Activated CD8-positive, alpha-beta memory T cell treated with anti-CD3 and anti-CD28 coated beads, Interleukin-2, amount 10 ng/mL, durations not matched to agents 7 days and 5 days (primary cell): ENCODE measurements around the gene FAM149A. TPM values are rescaled to one million over a fixed set of nuclear protein-coding genes. Genes with fewer than 3 reads are reported as not detected.

Experiments
- ATAC-seq: fragments of 150-1000 bp; cut with Tn5 transposase; one replicate; pipeline ENCODE4 v1.10.0; 2021; ENCODE audit warnings: moderate library complexity
- CTCF ChIA-PET: fragments of 350-600 bp; sonication (Branson Sonifier 250); formaldehyde crosslinking; loops from one replicate; lab custom pipeline; 2021; ENCODE audit warnings: antibody characterized with exemption; lab: Charles Lee
- DNase-seq: peaks from one replicate; pipeline ENCODE4 v3.0.0-alpha.2; 2020
- H3K27ac Mint-ChIP-seq: one replicate; pipeline ENCODE4 v1.8.0; 2021; ENCODE audit warnings: mild to moderate bottlenecking, mixed read lengths
- H3K27me3 Mint-ChIP-seq: one replicate; pipeline ENCODE4 v1.8.0; 2021; ENCODE audit warnings: mixed read lengths
- H3K36me3 Mint-ChIP-seq: one replicate; pipeline ENCODE4 v1.8.0; 2021; ENCODE audit warnings: mild to moderate bottlenecking, mixed read lengths
- H3K4me1 Mint-ChIP-seq: one replicate; pipeline ENCODE4 v1.8.0; 2021; ENCODE audit warnings: mixed read lengths
- H3K4me3 Mint-ChIP-seq: one replicate; pipeline ENCODE4 v1.8.0; 2021; ENCODE audit warnings: mild to moderate bottlenecking, moderate library complexity, mixed read lengths
- H3K9me3 Mint-ChIP-seq: one replicate; pipeline ENCODE4 v1.8.0; 2022; ENCODE audit warnings: low read depth, mixed read lengths
- total RNA-seq, 2 experiments: library from RNA; stranded (reverse); gene quantifications; one replicate each; pipeline ENCODE4 v1.2.3, GENCODE V29; 2021

The FAM149A gene
- total RNA-seq: 1 to 10 TPM; 1.2 TPM

GRCh38 chr4:186104114-186104889 is at the start of gene FAM149A:
TSS of gene FAM149A (plus strand) at chr4:186104704.
- H3K4me3 Mint-ChIP-seq: peak within 1 kb of the TSS; percentile 54
- H3K4me1 Mint-ChIP-seq: peaks cover 5% of the 10 kb centered on the region
- CTCF ChIA-PET: no interaction called here
- H3K9me3 Mint-ChIP-seq: no peaks in the 10 kb centered on the region
- no peak within 1 kb of the TSS for H3K27ac Mint-ChIP-seq
- H3K27me3 Mint-ChIP-seq: peaks cover 48% of the 10 kb centered on the region
- peak; percentile 83 for ATAC-seq
- no peaks in the 10 kb centered on the region for H3K36me3 Mint-ChIP-seq
- DNase-seq: peak; percentile 51

DNA sequence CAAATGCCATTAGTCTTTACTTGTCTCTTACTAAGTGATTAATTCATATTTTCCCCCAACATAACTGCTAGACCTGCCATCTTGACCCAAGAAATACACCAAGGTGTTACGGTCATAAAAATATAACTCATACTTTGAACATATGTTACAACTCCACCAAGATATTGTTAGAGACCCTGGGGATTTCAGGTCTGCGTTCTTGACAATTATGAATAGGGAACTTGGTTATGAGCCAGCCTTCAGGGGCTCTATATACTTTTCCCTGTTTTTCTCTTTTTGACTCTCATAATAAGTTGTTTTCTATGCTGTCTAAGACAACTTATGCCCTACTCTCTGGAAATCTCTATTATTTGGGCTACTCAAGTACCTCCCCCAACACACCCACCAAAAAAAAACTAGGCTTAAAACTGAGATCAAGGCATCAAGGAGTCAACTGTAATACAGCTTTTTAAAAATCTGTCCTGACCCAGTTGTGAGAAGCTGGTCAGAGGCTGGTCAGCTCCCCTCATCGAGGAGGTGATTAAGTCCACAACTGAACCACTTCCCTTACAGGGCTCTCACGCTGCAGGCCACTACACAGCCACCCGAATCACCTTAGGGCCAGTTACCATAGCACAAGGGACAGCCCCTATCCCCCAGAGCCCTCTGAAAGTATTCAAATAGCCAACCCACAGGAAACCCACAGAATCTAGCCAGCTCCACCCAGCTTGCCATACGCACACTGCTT is 46.1 kb upstream of the FAM149A start:
- no peak overlapping the region for H3K27ac Mint-ChIP-seq

DNA sequence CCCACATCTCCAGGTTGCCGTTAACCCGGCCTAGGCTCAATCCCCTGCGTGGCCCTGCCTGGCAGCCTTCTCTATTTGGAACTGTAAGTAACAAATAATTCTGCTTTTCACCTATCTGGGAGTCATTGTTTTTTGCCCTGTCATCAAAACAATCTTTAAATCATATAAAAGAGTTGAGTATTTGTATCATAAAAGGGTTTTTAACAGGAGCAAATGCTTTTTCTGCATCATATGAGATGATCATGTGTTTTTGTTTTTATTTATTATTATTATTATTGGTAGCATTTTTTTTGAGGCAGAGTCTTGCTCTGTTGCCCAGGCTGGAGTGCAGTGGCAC is 45.6 kb upstream of the FAM149A start:
- DNase-seq (no peak), ATAC-seq (no peak)
- H3K27ac Mint-ChIP-seq: no peak overlapping the region
- H3K36me3 Mint-ChIP-seq: peaks cover 3% of the 10 kb centered on the region
- H3K4me1 Mint-ChIP-seq: peaks cover 6% of the 10 kb centered on the region
- no peak overlapping the region for H3K4me3 Mint-ChIP-seq
- peaks cover 13% of the 10 kb centered on the region for H3K27me3 Mint-ChIP-seq
- peaks cover 3% of the 10 kb centered on the region for H3K9me3 Mint-ChIP-seq
- CTCF ChIA-PET: no interaction called here

More for the DNA sequence above, 46.1 kb upstream of the FAM149A start:
- Mint-ChIP-seq H3K9me3 (peaks cover 3% of the 10 kb centered on the region), H3K36me3 (peaks cover 3% of the 10 kb centered on the region), H3K4me1 (peaks cover 6% of the 10 kb centered on the region), H3K27me3 (peaks cover 10% of the 10 kb centered on the region), H3K4me3 (no peak overlapping the region)
- CTCF ChIA-PET: interaction anchor here (0.7 kb wide), 1 partner anchor 20 kb away, joined by 3 read pairs; no protein-coding TSS in a partner anchor
- DNase-seq (peak; percentile 55), ATAC-seq (peak; percentile 74)

DNA sequence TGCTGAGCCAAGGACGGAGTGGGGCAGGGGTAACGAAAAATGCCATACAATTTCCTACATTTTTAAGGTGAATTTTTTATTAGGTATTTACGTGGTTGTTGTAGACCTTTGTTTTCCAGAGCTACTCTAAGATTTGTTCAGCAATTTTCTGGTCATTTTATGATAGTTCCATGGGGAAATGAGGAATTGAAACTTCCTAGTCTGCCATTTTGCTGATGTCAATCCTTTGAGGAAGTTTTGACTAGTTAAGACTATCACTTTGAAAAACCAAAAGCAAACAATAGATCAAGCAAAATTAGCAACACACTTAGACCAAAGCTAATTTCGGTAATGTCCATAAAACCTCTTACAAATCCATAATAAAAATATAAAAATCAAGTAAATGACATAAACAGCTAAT is 42.6 kb upstream of the FAM149A start:
- H3K4me1 Mint-ChIP-seq: peaks cover 6% of the 10 kb centered on the region
- ATAC-seq: no peak
- DNase-seq: no peak
- H3K4me3 Mint-ChIP-seq: no peak overlapping the region
- no peak overlapping the region for H3K27ac Mint-ChIP-seq
- peaks cover 20% of the 10 kb centered on the region for H3K27me3 Mint-ChIP-seq
- H3K36me3 Mint-ChIP-seq: peaks cover 3% of the 10 kb centered on the region
- CTCF ChIA-PET: interaction anchor here (1.2 kb wide), 1 partner anchor 24 kb away, joined by 5 read pairs; no protein-coding TSS in a partner anchor
- H3K9me3 Mint-ChIP-seq: peaks cover 3% of the 10 kb centered on the region

GRCh38 chr4:186067757-186068385 is 36.6 kb upstream of the FAM149A start:
- peaks cover 1% of the 10 kb centered on the region for H3K36me3 Mint-ChIP-seq
- H3K27me3 Mint-ChIP-seq: peaks cover 10% of the 10 kb centered on the region
- ATAC-seq (peak; percentile 87), DNase-seq (peak; percentile 71)
- no peak overlapping the region for H3K4me3 Mint-ChIP-seq
- H3K4me1 Mint-ChIP-seq: peaks cover 21% of the 10 kb centered on the region
- no peaks in the 10 kb centered on the region for H3K9me3 Mint-ChIP-seq
- H3K27ac Mint-ChIP-seq: no peak overlapping the region
- CTCF ChIA-PET: interaction anchor here (0.7 to 5.2 kb wide), 9 partner anchors 9 to 520 kb away, joined by 3 to 62 read pairs (median 5); no protein-coding TSS in a partner anchor

GRCh38 chr4:186068581-186069348 is 35.7 kb upstream of the FAM149A start, which contains the start of gene TLR3:
TSS of gene TLR3 (plus strand) at chr4:186069156. CDS start at chr4:186076620, 7,464 bp downstream.
- H3K27ac Mint-ChIP-seq: peak within 1 kb of the TSS; percentile 61
- CTCF ChIA-PET: interaction anchor here (0.8 to 5.2 kb wide), 6 partner anchors 30 to 519 kb away, joined by 4 to 62 read pairs (median 6); no protein-coding TSS in a partner anchor
- H3K36me3 Mint-ChIP-seq: peaks cover 1% of the 10 kb centered on the region
- H3K27me3 Mint-ChIP-seq: peaks cover 9% of the 10 kb centered on the region
- H3K9me3 Mint-ChIP-seq: no peaks in the 10 kb centered on the region
- peak within 1 kb of the TSS; percentile 71 for H3K4me3 Mint-ChIP-seq
- DNase-seq (no peak), ATAC-seq (peak; percentile 55)
- H3K4me1 Mint-ChIP-seq: peaks cover 21% of the 10 kb centered on the region

GRCh38 chr4:186069729-186070128 is 34.8 kb upstream of the FAM149A start:
- Mint-ChIP-seq H3K27me3 (peaks cover 7% of the 10 kb centered on the region), H3K4me1 (peaks cover 21% of the 10 kb centered on the region), H3K36me3 (peaks cover 1% of the 10 kb centered on the region), H3K9me3 (no peaks in the 10 kb centered on the region), H3K4me3 (peak overlapping the region; percentile 71), H3K27ac (no peak overlapping the region)
- DNase-seq (no peak), ATAC-seq (no peak)
- CTCF ChIA-PET: interaction anchor here (1.9 to 5.2 kb wide), 2 partner anchors 32 to 66 kb away, joined by 5 to 62 read pairs; no protein-coding TSS in a partner anchor

DNA sequence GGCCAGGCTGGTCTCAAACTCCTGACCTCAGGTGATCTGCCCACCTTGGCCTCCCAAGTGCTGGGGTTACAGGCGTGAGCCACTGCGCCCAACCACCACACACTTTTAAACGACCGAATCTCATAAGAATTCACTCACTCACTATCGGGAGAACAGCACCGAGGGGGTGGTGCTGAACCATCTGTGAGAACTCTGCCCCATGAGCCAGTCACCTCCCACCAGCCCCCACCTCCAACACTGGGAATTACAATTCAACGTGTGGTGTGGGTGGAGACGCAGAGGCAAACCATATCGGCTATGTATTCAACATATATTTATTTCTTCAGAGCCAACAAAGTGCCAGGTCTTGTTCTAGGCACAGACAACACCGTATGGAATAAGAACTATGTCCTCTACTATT is 32.0 kb upstream of the FAM149A start:
- peaks cover 1% of the 10 kb centered on the region for H3K36me3 Mint-ChIP-seq
- H3K27me3 Mint-ChIP-seq: no peaks in the 10 kb centered on the region
- DNase-seq (no peak), ATAC-seq (no peak)
- no peaks in the 10 kb centered on the region for H3K9me3 Mint-ChIP-seq
- no peak overlapping the region for H3K27ac Mint-ChIP-seq
- H3K4me3 Mint-ChIP-seq: no peak overlapping the region
- CTCF ChIA-PET: interaction anchor here (0.5 kb wide), 1 partner anchor 665 kb away, joined by 3 read pairs; no protein-coding TSS in a partner anchor
- H3K4me1 Mint-ChIP-seq: peaks cover 21% of the 10 kb centered on the region

- CTCF ChIA-PET: no interaction called here
- H3K36me3 Mint-ChIP-seq: peaks cover under 1% of the 10 kb centered on the region
- peaks cover 10% of the 10 kb centered on the region for H3K4me1 Mint-ChIP-seq
- no peak overlapping the region for H3K4me3 Mint-ChIP-seq
- no peak overlapping the region for H3K27ac Mint-ChIP-seq
- H3K27me3 Mint-ChIP-seq: no peaks in the 10 kb centered on the region
- no peaks in the 10 kb centered on the region for H3K9me3 Mint-ChIP-seq
- no peak for ATAC-seq
- DNase-seq: no peak
These were observed 30.3 kb upstream of the FAM149A start for GRCh38 chr4:186074189-186074588.

- Mint-ChIP-seq H3K4me1 (no peaks in the 10 kb centered on the region), H3K4me3 (no peak overlapping the region), H3K27me3 (no peaks in the 10 kb centered on the region), H3K27ac (no peak overlapping the region), H3K36me3 (peaks cover 2% of the 10 kb centered on the region), H3K9me3 (no peaks in the 10 kb centered on the region)
- CTCF ChIA-PET: no interaction called here
- ATAC-seq (no peak), DNase-seq (no peak)
These were observed 25.4 kb upstream of the FAM149A start for GRCh38 chr4:186078981-186079638.

GRCh38 chr4:186079694-186080093 is 24.8 kb upstream of the FAM149A start:
- no peaks in the 10 kb centered on the region for H3K27me3 Mint-ChIP-seq
- peaks cover 2% of the 10 kb centered on the region for H3K36me3 Mint-ChIP-seq
- no peak overlapping the region for H3K4me3 Mint-ChIP-seq
- ATAC-seq (no peak), DNase-seq (no peak)
- no peak overlapping the region for H3K27ac Mint-ChIP-seq
- no peaks in the 10 kb centered on the region for H3K4me1 Mint-ChIP-seq
- no peaks in the 10 kb centered on the region for H3K9me3 Mint-ChIP-seq
- CTCF ChIA-PET: no interaction called here

DNA sequence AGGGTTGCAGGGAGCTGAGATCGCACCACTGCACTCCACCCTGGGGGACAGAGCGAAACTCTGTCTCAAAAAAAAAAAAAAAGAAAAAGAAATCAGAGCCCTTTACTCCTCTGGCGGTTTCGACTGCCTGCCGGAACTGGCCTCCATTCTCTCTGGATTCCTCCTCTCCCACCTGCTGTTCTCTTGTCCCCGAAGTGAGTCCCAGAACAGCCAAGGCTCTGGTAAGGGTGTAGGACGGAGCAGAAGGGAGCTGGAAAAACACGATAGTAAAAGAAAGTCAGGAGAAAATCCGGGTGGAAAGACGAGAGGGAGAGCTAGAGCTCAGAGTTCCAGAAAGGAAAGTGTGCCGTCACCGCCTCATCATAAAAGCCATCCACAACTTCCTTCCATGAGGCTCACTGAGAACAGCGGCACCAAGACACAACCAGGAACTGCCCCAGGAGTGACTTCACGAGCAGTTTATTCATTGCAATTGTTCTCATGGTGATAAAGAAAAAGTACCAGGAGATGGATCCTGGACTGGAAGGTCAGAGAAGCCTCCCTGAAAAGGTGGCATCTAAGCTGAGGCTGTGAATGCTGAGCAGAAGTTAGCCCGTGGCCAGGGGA is 23.2 kb upstream of the FAM149A start:
- Mint-ChIP-seq H3K4me3 (no peak overlapping the region), H3K4me1 (no peaks in the 10 kb centered on the region), H3K9me3 (no peaks in the 10 kb centered on the region), H3K27ac (no peak overlapping the region), H3K27me3 (no peaks in the 10 kb centered on the region), H3K36me3 (peaks cover 2% of the 10 kb centered on the region)
- CTCF ChIA-PET: no interaction called here
- ATAC-seq (no peak), DNase-seq (no peak)
